Ishikawa (cell line): ENCODE results near the gene ARMC3.

Source experiments
- CEBPB ChIP-seq: IDR thresholded peaks from 2 replicates; pipeline ENCODE4 v1.6.1; 2012
- CREB1 ChIP-seq: IDR thresholded peaks from 2 replicates; pipeline ENCODE4 v1.6.1; 2012; ENCODE audit warnings: low read depth
- EGR1 ChIP-seq: IDR thresholded peaks from 2 replicates; pipeline ENCODE4 v1.6.1; 2012
- EP300 ChIP-seq: IDR thresholded peaks from 2 replicates; pipeline ENCODE4 v1.6.1; 2012; ENCODE audit warnings: borderline replicate concordance
- FOXM1 ChIP-seq: IDR thresholded peaks from 2 replicates; pipeline ENCODE4 v1.6.1; 2012; ENCODE audit warnings: low read depth, borderline replicate concordance
- NFIC ChIP-seq: IDR thresholded peaks from 2 replicates; pipeline ENCODE4 v1.6.1; 2012
- RAD21 ChIP-seq: IDR thresholded peaks from 2 replicates; pipeline ENCODE4 v1.6.1; 2012; ENCODE audit warnings: low read depth
- TAF1 ChIP-seq: IDR thresholded peaks from 2 replicates; pipeline ENCODE4 v1.6.1; 2012; ENCODE audit warnings: low read depth, mild to moderate bottlenecking
- TCF12 ChIP-seq: IDR thresholded peaks from 2 replicates; pipeline ENCODE4 v1.6.1; 2012; ENCODE audit warnings: low read depth
- TEAD4 ChIP-seq: IDR thresholded peaks from 2 replicates; pipeline ENCODE4 v1.6.1; 2012
- USF1 ChIP-seq: IDR thresholded peaks from 2 replicates; pipeline ENCODE4 v1.6.1; 2012
- YY1 ChIP-seq: IDR thresholded peaks from 2 replicates; pipeline ENCODE4 v1.6.1; 2012; ENCODE audit warnings: low read depth
- ZBTB7A ChIP-seq: IDR thresholded peaks from 2 replicates; pipeline ENCODE4 v1.6.1; 2012; ENCODE audit warnings: low read depth
- TF ChIP-seq, protein P1 (sequence below): IDR thresholded peaks from 2 replicates; pipeline ENCODE4 v1.6.1; 2012
- TF ChIP-seq, protein P2 (sequence below): IDR thresholded peaks from 2 replicates; pipeline ENCODE4 v1.6.1; 2012; ENCODE audit warnings: low read depth, mild to moderate bottlenecking

The ARMC3 gene

GRCh38 chr10:23019633-23020032 is 91.8 kb downstream of the ARMC3 start:
- TF ChIP-seq EGR1 (no peak), TEAD4 (no peak), CREB1 (no peak), TCF12 (no peak), CEBPB (no peak), TAF1 (no peak), NFIC (no peak), EP300 (no peak), YY1 (no peak), RAD21 (no peak)
- TF ChIP-seq, protein P1, sequence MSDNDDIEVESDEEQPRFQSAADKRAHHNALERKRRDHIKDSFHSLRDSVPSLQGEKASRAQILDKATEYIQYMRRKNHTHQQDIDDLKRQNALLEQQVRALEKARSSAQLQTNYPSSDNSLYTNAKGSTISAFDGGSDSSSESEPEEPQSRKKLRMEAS, result no peak
- TF ChIP-seq, protein P2, sequence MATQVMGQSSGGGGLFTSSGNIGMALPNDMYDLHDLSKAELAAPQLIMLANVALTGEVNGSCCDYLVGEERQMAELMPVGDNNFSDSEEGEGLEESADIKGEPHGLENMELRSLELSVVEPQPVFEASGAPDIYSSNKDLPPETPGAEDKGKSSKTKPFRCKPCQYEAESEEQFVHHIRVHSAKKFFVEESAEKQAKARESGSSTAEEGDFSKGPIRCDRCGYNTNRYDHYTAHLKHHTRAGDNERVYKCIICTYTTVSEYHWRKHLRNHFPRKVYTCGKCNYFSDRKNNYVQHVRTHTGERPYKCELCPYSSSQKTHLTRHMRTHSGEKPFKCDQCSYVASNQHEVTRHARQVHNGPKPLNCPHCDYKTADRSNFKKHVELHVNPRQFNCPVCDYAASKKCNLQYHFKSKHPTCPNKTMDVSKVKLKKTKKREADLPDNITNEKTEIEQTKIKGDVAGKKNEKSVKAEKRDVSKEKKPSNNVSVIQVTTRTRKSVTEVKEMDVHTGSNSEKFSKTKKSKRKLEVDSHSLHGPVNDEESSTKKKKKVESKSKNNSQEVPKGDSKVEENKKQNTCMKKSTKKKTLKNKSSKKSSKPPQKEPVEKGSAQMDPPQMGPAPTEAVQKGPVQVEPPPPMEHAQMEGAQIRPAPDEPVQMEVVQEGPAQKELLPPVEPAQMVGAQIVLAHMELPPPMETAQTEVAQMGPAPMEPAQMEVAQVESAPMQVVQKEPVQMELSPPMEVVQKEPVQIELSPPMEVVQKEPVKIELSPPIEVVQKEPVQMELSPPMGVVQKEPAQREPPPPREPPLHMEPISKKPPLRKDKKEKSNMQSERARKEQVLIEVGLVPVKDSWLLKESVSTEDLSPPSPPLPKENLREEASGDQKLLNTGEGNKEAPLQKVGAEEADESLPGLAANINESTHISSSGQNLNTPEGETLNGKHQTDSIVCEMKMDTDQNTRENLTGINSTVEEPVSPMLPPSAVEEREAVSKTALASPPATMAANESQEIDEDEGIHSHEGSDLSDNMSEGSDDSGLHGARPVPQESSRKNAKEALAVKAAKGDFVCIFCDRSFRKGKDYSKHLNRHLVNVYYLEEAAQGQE, result no peak

DNA sequence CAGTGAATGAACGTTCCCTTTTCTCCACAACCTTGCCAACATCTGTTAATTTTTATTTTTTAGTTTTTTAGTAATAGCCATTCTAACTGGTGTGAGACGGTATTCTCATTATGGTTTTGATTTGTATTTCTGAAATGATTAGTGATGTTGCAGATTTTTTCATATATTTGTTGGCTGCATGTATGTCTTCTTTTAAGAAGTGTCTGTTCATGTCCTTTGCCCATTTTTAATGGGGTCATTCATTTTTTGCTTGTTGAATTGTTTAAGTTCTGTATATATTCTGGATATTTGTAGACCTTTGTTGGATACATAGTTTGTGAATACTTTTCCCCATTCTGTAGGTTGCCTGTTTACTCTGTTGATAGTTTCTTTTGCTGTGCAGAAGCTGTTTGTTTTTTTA is 93.6 kb downstream of the ARMC3 start:
- no peak for TF ChIP-seq NFIC
- TF ChIP-seq FOXM1, result no peak
- no peak for TF ChIP-seq RAD21
- no peak for TF ChIP-seq CEBPB
- TF ChIP-seq EP300, result no peak
- TF ChIP-seq TAF1, result no peak

DNA sequence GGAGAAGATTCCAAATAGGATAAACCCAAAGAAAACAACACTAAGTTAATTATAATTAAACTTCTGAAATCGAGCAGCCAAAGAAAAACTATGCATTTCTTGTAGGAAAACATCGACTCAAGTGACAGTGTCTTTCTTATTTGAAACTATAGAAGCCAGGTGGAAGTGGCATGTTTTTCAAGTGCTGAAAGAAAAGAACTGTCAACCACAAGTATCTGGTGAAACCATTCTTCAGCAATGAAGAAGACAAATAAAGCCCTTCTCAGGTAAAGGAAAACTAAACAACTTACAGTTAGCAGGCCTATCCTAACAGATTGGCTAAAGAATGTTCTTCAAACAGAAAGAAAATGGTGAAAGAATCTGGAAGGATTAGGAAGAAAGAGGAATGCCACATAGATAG is 96.1 kb downstream of the ARMC3 start:
- TF ChIP-seq USF1 (no peak), NFIC (no peak), TCF12 (no peak), EGR1 (no peak), ZBTB7A (no peak), FOXM1 (no peak), CEBPB (no peak), CREB1 (no peak), EP300 (no peak), TEAD4 (no peak), TAF1 (no peak), YY1 (no peak), RAD21 (no peak)
- TF ChIP-seq, protein P2, result no peak
- TF ChIP-seq, protein P1, result no peak

DNA sequence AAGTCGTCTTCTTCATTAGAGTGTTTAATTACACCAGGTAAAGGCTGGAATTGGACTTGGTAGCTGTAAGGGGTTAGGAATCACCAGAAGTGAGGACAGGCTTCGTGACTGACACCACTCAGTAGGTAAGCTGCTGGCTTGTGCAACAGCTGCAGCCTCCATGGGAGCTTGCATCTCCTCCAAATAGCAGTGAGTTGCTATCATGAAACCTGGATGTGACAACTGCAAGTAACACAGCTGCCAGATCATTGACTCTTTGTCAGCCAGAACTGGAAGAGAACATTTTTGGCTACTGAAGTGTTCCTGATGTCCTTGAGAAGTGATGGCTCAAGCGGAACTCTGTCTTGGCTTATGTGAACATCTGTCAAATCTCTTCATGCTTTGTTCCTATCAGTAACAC is 103.5 kb downstream of the ARMC3 start:
- TF ChIP-seq TCF12 (no peak), USF1 (no peak), CREB1 (no peak), EP300 (no peak), CEBPB (no peak), EGR1 (no peak), RAD21 (no peak), TAF1 (no peak), NFIC (no peak)
- TF ChIP-seq, protein P2, result no peak

- TF ChIP-seq CEBPB, result no peak
- no peak for TF ChIP-seq EGR1
- TF ChIP-seq TEAD4, result no peak
- TF ChIP-seq, protein P2, result no peak
- no peak for TF ChIP-seq YY1
- TF ChIP-seq, protein P1, result no peak
- TF ChIP-seq TCF12, result no peak
- TF ChIP-seq USF1, result no peak
Observed at GRCh38 chr10:23034790-23035189, 106.9 kb downstream of the ARMC3 start.
